Measurements from ENCODE around the gene SYT9.

DNA sequence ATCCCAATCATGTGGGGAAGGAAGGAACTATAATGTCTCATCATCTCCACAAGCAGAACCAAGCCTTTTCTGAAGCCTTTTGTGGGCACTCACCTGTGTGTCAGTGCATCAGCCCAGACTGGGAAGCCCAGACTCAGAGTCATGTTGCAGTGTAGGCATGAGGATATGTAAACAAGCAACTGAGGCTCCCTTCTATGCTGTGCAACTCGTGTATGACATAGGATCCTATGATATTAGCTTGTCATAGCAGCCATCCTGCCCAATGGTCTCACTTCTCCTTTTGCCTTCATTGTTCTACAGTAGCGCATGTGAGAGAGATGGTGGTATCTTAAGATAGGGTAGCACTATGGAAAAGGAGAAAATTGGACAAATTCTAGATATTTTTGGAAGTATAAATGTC lies 130.2 kb downstream of the SYT9 start:
- TF ChIP-seq, protein P1, sequence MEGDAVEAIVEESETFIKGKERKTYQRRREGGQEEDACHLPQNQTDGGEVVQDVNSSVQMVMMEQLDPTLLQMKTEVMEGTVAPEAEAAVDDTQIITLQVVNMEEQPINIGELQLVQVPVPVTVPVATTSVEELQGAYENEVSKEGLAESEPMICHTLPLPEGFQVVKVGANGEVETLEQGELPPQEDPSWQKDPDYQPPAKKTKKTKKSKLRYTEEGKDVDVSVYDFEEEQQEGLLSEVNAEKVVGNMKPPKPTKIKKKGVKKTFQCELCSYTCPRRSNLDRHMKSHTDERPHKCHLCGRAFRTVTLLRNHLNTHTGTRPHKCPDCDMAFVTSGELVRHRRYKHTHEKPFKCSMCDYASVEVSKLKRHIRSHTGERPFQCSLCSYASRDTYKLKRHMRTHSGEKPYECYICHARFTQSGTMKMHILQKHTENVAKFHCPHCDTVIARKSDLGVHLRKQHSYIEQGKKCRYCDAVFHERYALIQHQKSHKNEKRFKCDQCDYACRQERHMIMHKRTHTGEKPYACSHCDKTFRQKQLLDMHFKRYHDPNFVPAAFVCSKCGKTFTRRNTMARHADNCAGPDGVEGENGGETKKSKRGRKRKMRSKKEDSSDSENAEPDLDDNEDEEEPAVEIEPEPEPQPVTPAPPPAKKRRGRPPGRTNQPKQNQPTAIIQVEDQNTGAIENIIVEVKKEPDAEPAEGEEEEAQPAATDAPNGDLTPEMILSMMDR (IDR thresholded peaks at IDR 0.05; ENCODE audit: poor library complexity, severe bottlenecking), result no peak
- TF ChIP-seq POLR2AphosphoS5 (IDR thresholded peaks at IDR 0.05), result no peak
- no peak for TF ChIP-seq EZH2 (IDR thresholded peaks at IDR 0.05; ENCODE audit: borderline replicate concordance, insufficient read depth, low read length, poor library complexity, severe bottlenecking)
- TF ChIP-seq SMC3 (conservative IDR thresholded peaks at IDR 0.05; ENCODE audit: poor library complexity), result no peak
- TF ChIP-seq, protein P2, sequence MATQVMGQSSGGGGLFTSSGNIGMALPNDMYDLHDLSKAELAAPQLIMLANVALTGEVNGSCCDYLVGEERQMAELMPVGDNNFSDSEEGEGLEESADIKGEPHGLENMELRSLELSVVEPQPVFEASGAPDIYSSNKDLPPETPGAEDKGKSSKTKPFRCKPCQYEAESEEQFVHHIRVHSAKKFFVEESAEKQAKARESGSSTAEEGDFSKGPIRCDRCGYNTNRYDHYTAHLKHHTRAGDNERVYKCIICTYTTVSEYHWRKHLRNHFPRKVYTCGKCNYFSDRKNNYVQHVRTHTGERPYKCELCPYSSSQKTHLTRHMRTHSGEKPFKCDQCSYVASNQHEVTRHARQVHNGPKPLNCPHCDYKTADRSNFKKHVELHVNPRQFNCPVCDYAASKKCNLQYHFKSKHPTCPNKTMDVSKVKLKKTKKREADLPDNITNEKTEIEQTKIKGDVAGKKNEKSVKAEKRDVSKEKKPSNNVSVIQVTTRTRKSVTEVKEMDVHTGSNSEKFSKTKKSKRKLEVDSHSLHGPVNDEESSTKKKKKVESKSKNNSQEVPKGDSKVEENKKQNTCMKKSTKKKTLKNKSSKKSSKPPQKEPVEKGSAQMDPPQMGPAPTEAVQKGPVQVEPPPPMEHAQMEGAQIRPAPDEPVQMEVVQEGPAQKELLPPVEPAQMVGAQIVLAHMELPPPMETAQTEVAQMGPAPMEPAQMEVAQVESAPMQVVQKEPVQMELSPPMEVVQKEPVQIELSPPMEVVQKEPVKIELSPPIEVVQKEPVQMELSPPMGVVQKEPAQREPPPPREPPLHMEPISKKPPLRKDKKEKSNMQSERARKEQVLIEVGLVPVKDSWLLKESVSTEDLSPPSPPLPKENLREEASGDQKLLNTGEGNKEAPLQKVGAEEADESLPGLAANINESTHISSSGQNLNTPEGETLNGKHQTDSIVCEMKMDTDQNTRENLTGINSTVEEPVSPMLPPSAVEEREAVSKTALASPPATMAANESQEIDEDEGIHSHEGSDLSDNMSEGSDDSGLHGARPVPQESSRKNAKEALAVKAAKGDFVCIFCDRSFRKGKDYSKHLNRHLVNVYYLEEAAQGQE (IDR thresholded peaks at IDR 0.05; ENCODE audit: borderline replicate concordance), result no peak
